HEK293T (cell line): ENCODE measurements around the gene CHMP1A.
"Not testable (repeated sequence)": the region's sequence is repeated elsewhere in the genome, so short reads cannot be mapped to it uniquely, and the experiment has no call there.

Experiments used
- BHLHE40 ChIP-seq: fragments of 450-650 bp; IDR thresholded peaks from 2 replicates; pipeline ENCODE4 v1.6.1; 2016; ENCODE audit warnings: mild to moderate bottlenecking, moderate library complexity, borderline replicate concordance
- FOXA1 ChIP-seq: fragments of 450-650 bp; IDR thresholded peaks from 2 replicates; pipeline ENCODE4 v1.6.1; 2016; ENCODE audit warnings: mild to moderate bottlenecking
- HDGF ChIP-seq: fragments of 450-650 bp; IDR thresholded peaks from 2 replicates; pipeline ENCODE4 v1.6.1; 2017; ENCODE audit warnings: antibody characterized with exemption, borderline replicate concordance
- LEF1 ChIP-seq: fragments of 450-650 bp; IDR thresholded peaks from 2 replicates; pipeline ENCODE4 v1.6.1; 2017; ENCODE audit warnings: mild to moderate bottlenecking, borderline replicate concordance
- PKNOX1 ChIP-seq: fragments of 450-650 bp; IDR thresholded peaks from 2 replicates; pipeline ENCODE4 v1.6.1; 2016
- SP1 ChIP-seq: fragments of 450-650 bp; IDR thresholded peaks from 2 replicates; pipeline ENCODE4 v1.6.1; 2017
- ZNF384 ChIP-seq: fragments of 450-650 bp; IDR thresholded peaks from 2 replicates; pipeline ENCODE4 v1.6.1; 2016

- not testable (repeated sequence) for TF ChIP-seq LEF1, HDGF, ZNF384, SP1, PKNOX1, BHLHE40, FOXA1
These were observed 9.5 kb upstream of the CHMP1A start for GRCh38 chr16:89667000-89667399.
